ENCODE measurements around the gene BORCS5. TPM values are rescaled to one million over a fixed set of nuclear protein-coding genes. Genes with fewer than 3 reads are reported as not detected.

BORCS5 gene
- total and polyA plus RNA-seq, 2 of the 4 experiments (the other 2 are of a cell fraction): 14.4 to 18.3 TPM

- intact Hi-C loops (cut with micrococcal nuclease) (no loop called here), in situ Hi-C loops (cut with MboI; ENCODE audit: low sequenced_read_pairs) (no loop called here), dilution Hi-C loops (cut with HindIII; ENCODE audit: low sequenced_read_pairs, unreplicated experiment) (no loop called here)
- Histone ChIP-seq H4K20me1 (ENCODE audit: insufficient read depth, low read length) (no peaks in the 10 kb centered on the region; the same call in 1 of the 2 replicates), H3K4ac (ENCODE audit: low read depth, low read length) (no peak overlapping the region), H3K9me1 (ENCODE audit: insufficient read depth, low read length) (no peaks in the 10 kb centered on the region; the same call in 1 of the 2 replicates), H2BK20ac (ENCODE audit: low read depth, low read length) (no peak overlapping the region), H2BK5ac (ENCODE audit: low read depth, low read length, poor library complexity, severe bottlenecking) (no peak overlapping the region), H3K56ac (ENCODE audit: extremely low read depth, insufficient read depth, low read length) (no peak overlapping the region), H4K91ac (ENCODE audit: insufficient read depth, low read depth, low read length) (no peak overlapping the region), H3K23ac (ENCODE audit: low read depth, low read length) (no peak overlapping the region), H3K4me3 (ENCODE audit: insufficient read depth, low read depth, low read length) (no peak overlapping the region), H2AK9ac (replicated peaks; ENCODE audit: low read depth, low read length, poor library complexity) (no peak overlapping the region), H2AK5ac (ENCODE audit: low read depth, low read length) (no peak overlapping the region), H3K4me2 (ENCODE audit: low read depth, low read length) (no peak overlapping the region), H2BK15ac (ENCODE audit: low read depth, low read length) (no peak overlapping the region), H3K4me1 (ENCODE audit: control insufficient read depth, insufficient read depth, low read length) (peaks cover 3% of the 10 kb centered on the region; the same call in 1 of the 2 replicates), H3K27me3 (ENCODE audit: control insufficient read depth, insufficient read depth, low read length) (no peaks in the 10 kb centered on the region), H2BK120ac (ENCODE audit: low read depth, low read length) (no peak overlapping the region), H2AFZ (replicated peaks; ENCODE audit: low read length, poor library complexity) (no peak overlapping the region), H3K18ac (ENCODE audit: low read depth, low read length) (no peak overlapping the region), H3K79me1 (ENCODE audit: low read depth in 1 of 2, low read length in 2 of 2) (peaks cover 0 to 5% of the 10 kb centered on the region in 2 experiments; a peak in 1 of 4 replicates), H3K9ac (ENCODE audit: low read depth, low read length) (no peak overlapping the region), H3K27ac (ENCODE audit: insufficient read depth, low read length) (no peak overlapping the region), H4K5ac (ENCODE audit: low read depth, low read length) (no peak overlapping the region), H3K9me3 (ENCODE audit: control insufficient read depth, insufficient read depth, low read length) (no peaks in the 10 kb centered on the region), H3K36me3 (ENCODE audit: control insufficient read depth, insufficient read depth, low read length) (peaks cover 2% of the 10 kb centered on the region), H3K14ac (replicated peaks; ENCODE audit: low read depth, low read length) (no peak overlapping the region), H4K8ac (ENCODE audit: low read depth in 2 of 2, low read length in 2 of 2) (no peak overlapping the region)
- CTCF ChIA-PET: no interaction called here
- no CpG with 5 or more reads among the region's 5 CpGs for WGBS, 2 experiments (ENCODE audit: extremely low coverage in 2 of 2, insufficient read length in 1 of 2)
- no peak for ATAC-seq (ENCODE audit: low read depth)
- no TSS peak for BruUV-seq (replicated peaks)
- no peak for TF ChIP-seq MAFK (IDR thresholded peaks at IDR 0.05; ENCODE audit: low read depth, low read length)
- TF ChIP-seq SMC3 (IDR thresholded peaks at IDR 0.05; ENCODE audit: low read depth, low read length): no peak
- TF ChIP-seq CEBPB (IDR thresholded peaks at IDR 0.05; ENCODE audit: low read depth, low read length): no peak
- no peak for TF ChIP-seq RAD21 (IDR thresholded peaks at IDR 0.05; ENCODE audit: low read length)
- TF ChIP-seq MXI1 (IDR thresholded peaks at IDR 0.05; ENCODE audit: borderline replicate concordance, low read depth, low read length): no peak
- TF ChIP-seq RCOR1 (IDR thresholded peaks at IDR 0.05; ENCODE audit: insufficient replicate concordance, low read length): no peak
- no peak for TF ChIP-seq POLR2A (IDR thresholded peaks at IDR 0.05; ENCODE audit: low read depth, low read length)
- TF ChIP-seq, protein P1, sequence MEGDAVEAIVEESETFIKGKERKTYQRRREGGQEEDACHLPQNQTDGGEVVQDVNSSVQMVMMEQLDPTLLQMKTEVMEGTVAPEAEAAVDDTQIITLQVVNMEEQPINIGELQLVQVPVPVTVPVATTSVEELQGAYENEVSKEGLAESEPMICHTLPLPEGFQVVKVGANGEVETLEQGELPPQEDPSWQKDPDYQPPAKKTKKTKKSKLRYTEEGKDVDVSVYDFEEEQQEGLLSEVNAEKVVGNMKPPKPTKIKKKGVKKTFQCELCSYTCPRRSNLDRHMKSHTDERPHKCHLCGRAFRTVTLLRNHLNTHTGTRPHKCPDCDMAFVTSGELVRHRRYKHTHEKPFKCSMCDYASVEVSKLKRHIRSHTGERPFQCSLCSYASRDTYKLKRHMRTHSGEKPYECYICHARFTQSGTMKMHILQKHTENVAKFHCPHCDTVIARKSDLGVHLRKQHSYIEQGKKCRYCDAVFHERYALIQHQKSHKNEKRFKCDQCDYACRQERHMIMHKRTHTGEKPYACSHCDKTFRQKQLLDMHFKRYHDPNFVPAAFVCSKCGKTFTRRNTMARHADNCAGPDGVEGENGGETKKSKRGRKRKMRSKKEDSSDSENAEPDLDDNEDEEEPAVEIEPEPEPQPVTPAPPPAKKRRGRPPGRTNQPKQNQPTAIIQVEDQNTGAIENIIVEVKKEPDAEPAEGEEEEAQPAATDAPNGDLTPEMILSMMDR (conservative IDR thresholded peaks at IDR 0.05; ENCODE audit: low read depth, low read length): no peak
- DNase-seq: no peak
- POLR2A ChIA-PET (ENCODE audit: unreplicated experiment): no interaction called here
Observed at GRCh38 chr12:12461923-12462315, 105.0 kb downstream of the BORCS5 start.

Data from IMR-90 (cell line).